EH (cell line): ENCODE results near the gene PROX1.

ENCODE experiments used
- DNase-seq: peaks from one replicate; pipeline ENCODE4 v3.0.0-alpha.2; 2015; ENCODE audit warnings: low read depth

PROX1 gene

DNA sequence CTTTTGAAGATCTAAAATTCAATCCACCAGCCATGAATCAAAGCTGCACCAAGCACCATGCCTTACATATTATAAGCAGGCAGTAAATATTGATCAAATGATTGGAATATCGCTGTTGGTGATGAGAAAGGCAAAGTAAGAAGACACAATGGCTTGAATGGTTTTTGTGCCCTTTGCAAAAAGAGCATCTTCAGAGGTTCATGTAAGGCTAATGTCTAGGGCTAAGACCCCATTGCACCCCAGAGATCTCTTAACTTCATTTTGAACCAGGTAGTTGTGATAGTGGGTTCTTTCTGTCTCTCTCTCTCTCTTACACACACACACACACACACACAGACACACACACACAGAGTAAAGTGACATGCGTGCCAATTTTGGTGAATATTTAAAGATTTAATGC lies 12.0 kb downstream of the PROX1 start:
- DNase-seq: no peak

DNA sequence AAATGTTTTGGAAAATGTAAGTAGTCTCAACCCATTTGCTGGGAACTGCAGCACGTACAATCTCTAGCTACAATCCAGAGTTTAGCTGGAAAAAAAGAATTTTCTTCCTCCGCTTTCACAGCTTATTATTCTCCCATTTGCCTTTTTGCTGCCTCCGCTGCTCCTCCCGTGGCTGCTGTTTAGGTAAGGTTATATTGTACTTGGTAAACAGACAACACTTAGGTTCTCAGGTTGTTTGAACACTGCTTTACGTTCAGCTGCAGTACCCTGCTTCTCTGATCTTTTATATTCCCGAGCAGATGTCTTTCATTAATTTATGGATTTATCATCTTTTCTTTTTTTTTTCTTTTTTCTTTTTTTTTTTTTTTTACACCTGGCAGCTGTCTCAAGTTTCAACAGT lies 14.3 kb downstream of the PROX1 start:
- DNase-seq: no peak

DNA sequence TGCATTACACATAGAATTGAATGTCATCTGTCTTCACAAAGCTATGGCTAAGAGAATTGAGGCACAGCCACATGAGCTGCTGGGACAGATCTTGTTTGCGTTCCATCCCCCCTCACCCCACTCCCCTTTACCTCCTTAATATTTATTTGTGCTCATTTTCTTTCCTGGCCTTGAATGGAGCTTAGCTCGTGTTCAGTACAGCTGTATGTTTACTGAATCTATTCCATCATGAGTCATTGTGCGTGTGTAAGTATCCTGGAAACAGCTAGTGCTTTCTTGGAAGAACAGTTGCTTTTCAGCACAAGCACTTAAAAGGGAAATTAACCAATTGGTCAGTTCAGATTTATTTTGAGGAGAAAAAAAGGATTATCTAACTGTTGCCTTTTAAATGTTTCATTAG lies 14.7 kb downstream of the PROX1 start:
- DNase-seq: peak; percentile 29

DNA sequence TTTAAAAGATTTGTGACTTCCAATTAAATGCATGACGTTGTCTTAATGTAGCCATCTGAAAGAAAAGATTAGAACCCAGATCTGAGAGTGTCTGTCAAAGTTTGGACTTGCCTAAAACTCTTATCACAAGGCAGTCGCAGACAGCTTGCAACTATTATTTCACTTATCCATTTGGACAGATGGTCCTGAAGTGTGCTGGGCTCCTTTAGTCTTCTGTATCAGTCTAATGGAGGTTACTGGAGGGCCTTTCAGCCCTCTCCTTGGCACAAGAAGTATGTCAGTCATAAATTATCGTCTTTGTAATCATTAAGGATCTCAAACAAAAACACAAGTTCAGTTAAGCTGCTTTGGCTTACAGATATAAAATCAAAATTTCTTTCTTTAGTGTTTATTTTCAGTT lies 15.5 kb downstream of the PROX1 start:
- DNase-seq: no peak

DNA sequence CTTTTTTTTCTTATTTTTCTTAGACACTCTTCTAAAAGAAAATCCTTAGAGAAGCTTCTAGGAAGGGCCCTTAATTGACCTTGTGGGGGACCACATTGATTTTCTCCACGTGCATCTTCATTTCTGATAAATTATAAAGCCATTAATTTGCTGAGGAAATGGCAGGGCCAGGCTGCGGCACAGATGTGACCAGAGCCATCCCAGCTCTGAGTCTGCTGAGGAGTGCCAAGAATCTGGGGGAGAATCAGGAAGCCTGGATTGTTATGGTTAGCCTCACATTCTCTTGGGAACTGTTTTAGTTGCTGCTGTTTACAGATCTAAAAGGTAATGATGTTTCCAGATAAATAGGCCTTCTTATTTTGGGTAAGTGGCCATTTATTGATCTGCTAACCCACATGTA lies 16.2 kb downstream of the PROX1 start:
- no peak for DNase-seq

DNA sequence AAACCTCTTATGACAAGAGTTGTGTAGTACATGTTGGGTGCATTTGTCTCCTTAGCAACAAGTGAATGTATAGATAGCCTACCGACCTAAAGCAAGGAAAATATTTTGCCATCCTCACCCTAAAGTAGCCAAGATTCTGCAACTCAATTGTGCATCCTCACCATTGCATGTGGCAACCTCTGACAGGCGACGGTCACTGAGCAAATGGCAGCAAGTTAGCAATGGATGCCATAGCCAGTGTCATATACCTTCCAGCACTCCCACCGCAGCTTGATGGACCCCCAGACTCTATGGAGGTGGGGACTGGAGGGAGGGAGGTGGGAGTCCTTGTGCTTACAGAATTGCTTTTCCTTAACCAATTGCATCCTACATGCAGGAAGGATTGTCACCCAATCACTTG lies 17.0 kb downstream of the PROX1 start:
- DNase-seq: no peak

DNA sequence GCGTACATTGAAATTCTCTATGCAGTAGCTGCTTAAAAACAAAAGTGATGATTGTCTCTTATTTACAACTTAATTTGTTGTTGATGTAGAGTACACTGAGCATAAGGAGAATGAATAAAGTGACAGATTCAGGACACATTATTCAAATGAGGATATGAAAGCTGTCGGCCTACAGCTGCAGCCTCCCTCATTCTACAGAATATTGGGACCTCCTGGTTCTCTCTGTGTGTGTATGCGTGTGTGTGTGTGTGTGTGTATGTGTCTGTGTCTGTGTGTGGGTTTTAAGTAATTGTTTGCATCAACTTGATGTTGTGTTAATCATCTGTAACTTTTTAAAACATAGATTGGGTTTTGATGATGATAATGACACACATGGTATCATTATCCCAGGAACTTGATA lies 17.9 kb downstream of the PROX1 start:
- no peak for DNase-seq

DNA sequence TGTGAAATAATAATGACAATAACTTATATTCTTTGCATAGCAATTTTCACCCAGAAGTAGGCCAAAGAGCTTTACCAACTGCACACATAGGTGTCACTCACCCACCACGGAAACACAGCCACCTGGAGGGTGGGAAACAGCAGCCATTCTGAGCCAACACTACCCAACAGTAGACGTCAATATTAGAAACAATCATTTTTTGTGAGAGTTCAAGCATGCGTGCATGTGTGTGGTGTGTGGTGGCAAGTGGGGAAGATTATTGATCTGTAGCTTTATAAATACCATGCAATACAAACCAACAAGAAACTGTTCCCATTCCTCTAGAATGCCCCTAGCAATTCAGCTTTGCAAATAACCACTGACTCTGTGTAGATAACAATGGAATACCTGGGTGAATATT lies 19.1 kb downstream of the PROX1 start:
- no peak for DNase-seq

DNA sequence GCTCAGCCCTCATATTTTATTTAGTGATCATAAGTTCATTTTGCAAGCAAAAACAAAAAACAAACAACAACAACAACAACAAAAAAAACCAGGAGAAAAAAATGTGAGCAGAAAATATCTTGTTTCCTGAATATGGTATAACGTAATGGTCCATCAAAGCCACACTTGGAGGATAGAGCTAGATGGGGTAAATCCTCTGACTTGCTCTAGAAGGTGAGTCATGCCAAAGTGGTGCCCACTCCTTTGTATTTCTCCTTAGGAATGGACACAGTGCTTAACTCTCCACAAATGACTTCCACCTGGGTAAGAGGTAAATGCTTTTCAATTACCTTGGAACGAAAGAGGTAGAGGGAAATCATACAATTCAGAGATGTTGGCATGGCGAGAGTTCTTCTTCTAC lies 20.6 kb downstream of the PROX1 start:
- no peak for DNase-seq

DNA sequence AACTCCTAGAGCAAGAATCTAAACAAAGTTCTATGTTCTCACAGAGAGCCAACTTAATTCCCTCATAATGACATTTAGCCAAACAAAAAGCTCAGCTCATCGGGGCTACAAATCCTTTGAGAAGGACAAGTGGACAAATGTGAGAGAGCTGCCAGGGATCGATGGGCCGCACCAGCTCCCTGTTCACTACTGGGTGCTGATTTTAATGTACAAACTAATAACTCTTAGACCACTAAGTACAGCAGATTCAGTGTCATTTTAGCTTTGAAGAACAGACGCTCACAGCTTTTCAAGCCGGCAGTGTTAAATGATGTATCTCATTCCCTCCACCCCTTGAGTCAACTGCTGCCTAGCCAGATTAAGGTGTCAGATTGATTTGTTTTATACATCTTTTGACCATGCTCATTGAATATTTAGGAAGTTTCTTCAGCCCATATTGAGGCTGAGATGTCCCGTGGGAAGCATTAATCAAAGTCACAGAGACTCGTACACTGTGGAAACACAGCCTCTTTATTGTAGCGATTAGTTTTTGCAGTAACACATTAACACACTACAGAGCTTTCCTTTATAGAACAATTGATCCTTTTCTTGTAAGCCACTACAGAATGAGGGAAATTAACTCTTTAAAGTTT lies 21.1 kb downstream of the PROX1 start:
- no peak for DNase-seq

DNA sequence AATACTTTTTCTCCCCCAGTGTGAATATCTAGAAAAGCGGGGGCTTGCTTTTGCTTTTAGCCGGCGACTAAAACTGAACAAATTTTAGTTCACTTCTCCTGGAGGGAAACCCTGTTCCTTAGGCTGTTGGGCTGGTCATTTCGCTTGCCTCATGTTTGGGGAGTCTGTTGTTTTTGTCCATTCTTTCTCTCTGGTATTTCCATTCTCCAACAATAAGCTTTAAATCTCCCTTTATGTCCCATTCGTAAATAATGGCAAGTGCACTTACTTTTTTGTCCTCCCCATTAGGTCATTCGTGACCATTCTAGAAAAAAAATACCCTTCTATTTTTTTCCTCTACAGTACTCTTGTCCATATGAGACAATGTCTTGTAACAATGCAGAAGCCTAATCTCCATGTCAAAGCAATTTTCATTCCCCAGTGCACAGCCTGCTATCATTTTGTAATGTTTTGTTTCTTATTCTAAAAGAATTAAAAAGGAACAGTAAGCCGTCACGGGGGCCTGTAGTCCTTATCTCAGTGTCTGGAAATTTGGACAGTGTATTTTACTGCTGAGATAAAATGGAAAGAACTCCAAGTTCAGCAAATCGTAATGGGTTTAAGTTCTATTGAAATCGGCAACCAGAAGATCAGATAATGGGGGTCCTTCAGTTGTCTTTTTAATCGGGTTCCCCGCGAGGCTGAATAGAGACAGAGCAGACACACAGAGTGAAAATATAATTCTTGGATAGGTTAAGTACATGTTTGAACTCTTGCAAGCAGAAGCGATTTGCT lies 21.8 kb downstream of the PROX1 start:
- no peak for DNase-seq

DNA sequence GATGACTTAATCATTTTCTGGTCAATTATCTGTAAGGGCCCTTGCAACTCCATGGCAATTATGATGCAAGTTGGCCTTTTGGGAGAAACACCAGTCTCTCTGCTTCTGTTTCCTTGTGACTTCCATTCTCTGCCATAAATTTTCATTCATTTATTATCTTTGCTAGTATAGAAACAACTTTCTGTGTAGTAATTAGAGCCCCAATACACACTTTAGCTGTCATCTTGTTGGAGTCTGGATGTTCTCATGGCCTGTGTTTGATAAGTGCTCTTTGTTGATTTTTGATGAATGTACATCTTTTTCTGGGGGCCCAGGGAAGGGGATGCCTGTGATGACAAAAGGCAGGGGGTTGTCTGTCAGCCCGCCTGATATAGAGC lies 22.4 kb downstream of the PROX1 start:
- no peak for DNase-seq

DNA sequence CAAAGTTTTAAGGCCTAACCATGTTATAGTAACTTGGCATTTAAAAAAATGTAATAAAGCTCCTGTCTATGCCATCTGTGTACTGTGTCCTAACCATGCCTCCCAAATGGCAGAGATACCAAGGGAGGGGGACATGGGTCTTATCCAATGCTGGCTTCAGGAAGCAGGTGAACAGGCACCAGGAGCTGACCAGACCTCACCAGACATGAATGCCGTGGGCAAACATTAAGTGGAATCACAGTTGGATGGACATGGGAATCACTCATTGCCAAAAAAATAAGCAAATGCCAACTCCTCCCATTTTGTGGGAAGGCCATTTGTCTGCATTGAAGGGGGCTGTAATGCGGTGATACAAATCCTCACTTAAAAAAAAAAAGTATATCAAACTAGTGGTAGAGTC lies 22.9 kb downstream of the PROX1 start:
- no peak for DNase-seq

DNA sequence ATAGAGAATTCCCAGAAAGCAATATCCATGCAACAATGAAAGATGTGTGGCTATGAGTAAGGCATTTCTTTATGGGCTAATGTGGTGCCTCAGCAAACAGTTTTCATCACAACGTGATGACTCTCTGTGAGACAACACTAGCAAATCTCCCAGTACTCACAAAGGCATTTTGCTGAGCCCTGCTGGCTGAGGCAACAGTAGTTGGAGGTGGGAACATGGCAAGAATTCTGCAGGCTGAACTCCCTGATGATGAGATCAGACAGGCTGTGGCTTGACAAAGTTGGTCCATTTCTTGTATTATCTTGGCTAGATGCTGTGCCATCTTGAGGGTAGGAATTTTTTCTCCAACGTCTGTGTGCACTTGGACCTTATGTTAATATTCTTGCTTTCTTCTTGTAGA lies 24.6 kb downstream of the PROX1 start:
- DNase-seq: no peak

DNA sequence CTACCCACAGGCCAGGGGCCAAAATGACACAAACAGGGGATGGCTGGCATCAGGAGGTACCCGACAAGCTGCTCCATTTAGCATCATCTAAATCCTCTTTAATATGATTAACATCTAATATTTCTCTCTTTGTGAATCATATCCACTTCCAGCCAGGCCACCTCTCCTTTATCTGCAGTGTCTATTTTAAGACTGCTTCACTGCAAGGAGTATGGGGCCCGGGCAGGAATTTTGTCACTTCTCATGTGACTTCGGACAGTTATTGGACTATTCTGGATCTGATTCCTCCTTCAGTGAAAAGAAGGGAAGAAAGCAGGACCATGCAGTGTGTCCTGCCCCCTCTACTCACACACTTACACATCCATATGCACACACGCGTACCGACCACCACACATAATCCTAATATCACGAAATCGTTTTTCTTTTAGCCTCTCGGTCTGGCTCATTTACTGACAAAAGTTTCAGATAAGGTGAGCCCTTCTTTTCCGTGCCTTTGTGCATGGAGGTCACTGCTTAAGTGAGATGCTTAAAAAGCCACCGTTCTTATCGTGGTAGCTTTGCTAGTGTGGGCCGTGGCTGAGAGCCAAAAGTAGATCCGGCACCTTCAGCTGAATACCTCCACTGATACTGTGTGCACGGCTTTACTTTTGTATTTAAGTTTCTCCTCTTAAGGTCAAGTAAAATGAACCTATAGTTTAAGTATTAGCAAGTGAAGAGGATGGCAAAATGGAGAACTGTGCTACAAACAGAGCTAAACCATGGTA lies 26.0 kb downstream of the PROX1 start:
- DNase-seq: no peak

DNA sequence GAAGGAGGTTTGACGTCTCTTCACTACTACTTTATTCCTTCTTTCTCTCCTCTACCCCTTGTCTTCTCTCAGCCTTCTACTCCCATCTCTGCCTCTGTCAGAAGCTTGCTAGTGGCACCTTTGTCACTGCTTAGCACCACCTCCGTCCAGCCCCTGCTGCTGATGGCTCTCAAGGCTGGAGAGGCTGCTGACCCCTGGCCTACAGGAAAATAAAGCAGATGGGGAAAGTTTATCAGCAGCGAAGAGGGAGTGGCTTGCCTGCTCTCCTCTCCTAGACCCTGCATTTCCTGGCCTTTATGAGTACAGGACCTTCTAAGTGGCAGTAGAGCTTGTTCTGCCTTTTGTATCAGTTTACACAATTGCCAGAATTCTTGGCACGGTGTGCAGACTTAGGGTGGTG lies 27.0 kb downstream of the PROX1 start:
- no peak for DNase-seq

DNA sequence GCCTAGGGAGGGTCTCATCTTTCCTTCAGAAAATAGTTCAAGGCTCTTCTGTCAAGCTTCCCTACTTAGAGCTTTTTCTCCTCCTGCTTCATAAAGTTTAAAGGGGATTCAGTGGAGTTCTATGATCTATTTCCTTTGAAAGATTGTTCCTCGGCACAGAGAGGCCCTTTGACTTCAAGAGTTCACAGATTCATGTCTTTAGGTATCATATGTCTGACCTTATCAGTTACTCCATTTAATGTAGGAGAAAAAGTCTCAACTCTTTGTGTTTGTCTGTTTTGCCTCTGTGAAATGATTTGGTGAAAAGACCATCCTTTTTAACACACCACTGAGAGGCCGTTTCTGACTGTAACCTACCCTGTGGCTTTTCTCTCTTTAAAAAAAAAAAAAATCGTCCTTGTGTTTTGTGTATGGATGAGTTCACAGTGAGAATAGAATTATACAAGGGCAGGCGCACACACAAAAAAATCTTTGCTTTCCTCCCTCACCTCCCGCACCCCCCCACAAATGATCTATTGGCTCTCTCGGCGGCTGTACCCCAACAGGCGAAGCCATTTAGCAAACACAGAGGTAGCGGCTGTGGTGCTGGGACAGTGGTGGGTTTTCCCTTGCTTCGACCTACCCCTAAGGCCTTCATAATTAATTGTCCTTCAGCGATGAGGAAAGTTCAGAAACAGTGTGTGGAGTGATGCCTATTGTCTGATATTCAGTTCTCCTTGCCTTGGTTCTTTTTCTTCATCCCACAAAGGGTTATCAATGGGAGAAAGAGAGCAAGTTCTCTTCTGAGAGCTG lies 29.6 kb downstream of the PROX1 start:
- no peak for DNase-seq

DNA sequence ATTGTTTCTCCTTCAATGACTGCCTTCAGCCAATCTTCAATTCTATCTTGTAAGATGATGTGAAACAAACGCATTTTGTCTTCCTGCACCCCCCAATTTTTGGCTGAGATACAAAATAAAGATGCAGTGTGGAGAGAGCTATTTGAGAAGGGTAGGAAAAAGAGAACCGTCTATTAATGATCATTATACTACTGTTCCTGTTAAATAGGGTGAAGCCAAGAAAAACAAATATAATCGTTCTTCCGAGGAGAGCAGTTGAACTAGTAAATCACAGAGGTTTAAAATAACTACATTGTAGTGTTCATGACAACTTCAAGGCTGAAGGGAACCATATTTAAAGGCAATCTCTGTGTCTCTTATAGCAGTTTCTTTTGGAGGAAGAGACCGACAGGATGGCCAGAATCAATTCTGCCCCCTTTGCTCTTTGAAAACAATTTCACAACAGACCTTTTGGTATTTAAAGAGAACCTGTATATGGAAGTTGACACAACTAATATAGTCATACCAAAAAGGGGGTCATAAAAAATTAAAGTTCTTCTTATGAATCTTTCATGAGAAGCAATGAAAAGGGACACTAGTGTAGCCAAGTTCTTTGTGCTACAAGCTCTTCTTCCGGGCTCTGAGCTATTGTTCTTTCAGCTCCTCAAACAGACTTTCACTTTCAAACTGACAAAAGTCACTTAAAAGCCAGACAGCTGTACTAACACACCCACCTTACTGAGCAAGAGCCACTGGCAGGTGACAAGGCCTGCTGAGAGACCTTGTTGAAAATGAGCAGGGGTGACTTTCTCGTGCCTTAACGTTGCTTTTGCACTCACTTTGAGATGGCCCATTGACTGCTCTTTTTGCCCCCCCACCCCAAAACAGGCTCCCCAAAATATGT lies 30.9 kb downstream of the PROX1 start:
- no peak for DNase-seq

DNA sequence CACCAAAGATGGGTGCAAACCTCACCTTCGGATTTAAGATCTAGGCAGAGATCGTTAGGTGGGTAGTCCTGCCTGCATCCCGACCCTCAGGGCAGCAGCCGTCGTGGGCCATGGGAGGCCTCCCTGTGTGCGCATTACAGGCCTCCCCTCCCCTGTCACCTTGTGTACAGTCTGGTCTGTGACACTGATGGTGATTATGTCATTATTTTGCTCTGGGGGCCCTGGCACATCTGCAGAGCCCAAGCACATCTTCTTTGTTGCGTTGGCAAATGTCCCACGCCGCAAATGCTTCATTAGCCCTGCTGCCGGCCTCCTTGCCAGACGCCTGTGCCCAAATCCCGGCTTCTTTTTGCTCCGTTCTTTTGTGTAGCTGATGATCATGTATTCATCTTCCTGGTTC lies 31.7 kb downstream of the PROX1 start:
- DNase-seq: no peak

DNA sequence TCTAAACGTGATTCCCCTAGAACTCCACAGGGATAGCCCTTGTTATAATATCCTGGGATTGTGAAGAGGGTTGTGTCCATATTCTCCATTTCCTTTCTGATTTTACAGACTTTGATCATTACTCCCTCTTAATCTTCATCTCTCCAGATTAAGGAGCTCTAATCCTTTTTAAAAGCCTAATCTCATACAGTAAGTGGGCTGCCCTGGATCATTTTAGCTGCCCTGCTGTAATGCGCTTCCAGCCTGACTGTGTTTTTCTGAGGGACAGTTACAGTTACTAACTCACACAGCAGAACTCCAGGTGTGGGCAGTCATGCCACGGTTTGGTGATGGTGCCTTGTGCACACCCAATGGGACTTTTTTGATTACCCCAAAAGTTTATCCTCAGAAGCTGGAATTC lies 33.5 kb downstream of the PROX1 start:
- no peak for DNase-seq

DNA sequence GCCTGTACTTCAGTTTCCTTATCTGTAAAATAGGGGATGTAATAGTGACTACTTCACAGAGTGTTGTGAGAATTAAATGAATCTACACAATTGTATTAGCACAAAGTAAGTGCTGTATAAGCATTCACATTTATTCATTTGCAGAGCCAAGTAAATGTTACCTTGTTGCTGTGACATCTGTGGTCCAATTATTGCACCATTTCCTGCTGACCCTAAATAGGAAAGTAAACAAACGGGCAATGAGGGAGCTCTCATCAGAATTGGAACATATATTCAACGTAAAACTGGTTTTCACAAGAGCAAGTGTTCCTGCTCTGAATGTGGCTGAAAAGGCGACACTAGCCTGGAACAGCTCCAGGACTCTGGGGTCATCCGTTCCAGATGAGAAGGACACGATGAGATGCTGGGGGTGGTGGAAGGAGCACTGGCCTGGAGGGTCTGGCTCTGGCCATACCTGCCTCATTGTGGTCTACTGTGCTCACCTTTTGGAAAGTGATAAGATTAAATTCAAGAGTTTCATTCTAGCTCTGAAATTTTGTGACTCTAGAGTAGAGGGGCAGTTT lies 34.5 kb downstream of the PROX1 start:
- no peak for DNase-seq
